Adrenal gland (tissue), 12 donors: ENCODE measurements around the gene LTC4S. TPM values are rescaled to one million over a fixed set of nuclear protein-coding genes. Genes with fewer than 3 reads are reported as not detected.

Source experiments
- DNase-seq, 7 donors: peaks; one replicate each; pipeline ENCODE4 v3.0.0-alpha.2; 2019 to 2020
- H3K27ac ChIP-seq, 5 donors: fragments of 200-600 bp; sonication (generic) in 4 of 5; 1 replicate in 3 of 5; 2 replicates in 2 of 5; pipeline versions ENCODE4 v1.5.1 to v1.8.0; 2016 to 2020; ENCODE audit warnings: mild to moderate bottlenecking in 1 of 5
- H3K27me3 ChIP-seq: fragments of 200-600 bp; 2 replicates; pipeline ENCODE4 v1.8.0; 2021
- H3K36me3 ChIP-seq, 2 donors: fragments of 200-600 bp; replicated peaks in 1 of 2; 1 replicate in 1 of 2; 2 replicates in 1 of 2; pipeline versions ENCODE4 v1.5.1 to v1.8.0; 2018 to 2022
- H3K4me1 ChIP-seq, 2 donors: fragments of 200-600 bp; replicated peaks in 1 of 2; 1 replicate in 1 of 2; 2 replicates in 1 of 2; pipeline versions ENCODE4 v1.5.1 to v1.8.0; 2018 to 2021
- H3K4me3 ChIP-seq, 4 donors: fragments of 200-600 bp; sonication (generic) in 3 of 4; one replicate each; pipeline ENCODE4 v1.5.1; 2016 to 2018
- H3K9me3 ChIP-seq, 3 donors: fragments of 200-600 bp; sonication (generic) in 1 of 3; replicated peaks in 1 of 3; 1 replicate in 2 of 3; 2 replicates in 1 of 3; pipeline versions ENCODE4 v1.5.1 to v1.8.0; 2016 to 2021
- POLR2A ChIP-seq, 2 donors: fragments of 450-650 bp; IDR thresholded peaks; one replicate each; pipeline ENCODE4 v1.6.1; 2017; ENCODE audit warnings: antibody characterized with exemption in 2 of 2, mild to moderate bottlenecking in 2 of 2, moderate library complexity in 1 of 2
- WGBS, 4 donors: extraction: QIAGEN DNeasy Blood & Tissue Kit in 2 of 4; methylation state at CpG; one replicate each; pipeline versions ENCODE4 v1.1.5 to v1.1.7; 2013 to 2017; 5-methylcytosine and 5-hydroxymethylcytosine counted together
- intact Hi-C, 2 donors: fragments of 100-400 bp; cut with DNase I; formaldehyde crosslinking; loops; one replicate each; pipeline versions ENCODE4 v1.14.1 to v1.15.0; 2022 to 2023
- polyA plus RNA-seq, 3 donors: library from polyadenylated mRNA; stranded (reverse); fragments of 200-250 nt in 2 of 3; fragments of 350-450 nt in 1 of 3; fragmentation: Illumina TruSeq in 1 of 3; extraction: RNeasy Lipid Tissue Mini Kit (QIAGEN cat#74804) in 1 of 3; gene quantifications; one replicate each; pipeline ENCODE4 v1.2.3, GENCODE V29; 2013 to 2014
- total RNA-seq, 9 donors: library from RNA; depleted of rRNA in 4 of 9; stranded (reverse); fragments of >200 nt in 4 of 9; fragments of 120-200 nt in 1 of 9; fragmentation: NEBNext Ultra II Directional in 1 of 9; extraction: Animal tissue kit (Norgen Biotek cat#: 25700) in 1 of 9; gene quantifications; one replicate each; pipeline versions ENCODE4 v1.1.0 to v1.2.4, GENCODE V29; 2013 to 2023
- TF ChIP-seq, protein P1 (sequence below), 6 experiments: fragments of 450-650 bp in 4 of 6; fragments of 200-600 bp in 2 of 6; sonication (generic) in 1 of 6; IDR thresholded peaks; 1 replicate in 5 of 6; 2 replicates in 1 of 6; pipeline versions ENCODE4 v1.5.1 to v1.8.0; 2016 to 2021; ENCODE audit warnings: antibody characterized with exemption in 6 of 6, mild to moderate bottlenecking in 2 of 6, moderate library complexity in 1 of 6
- donor health status: healthy with polysubstance abuse.
- donor health status: Bipolar disorder and iron deficiency.
- donor health status: DM: yes; HTN: yes; CAD: no.
- donor health status: DM: no; HTN: no; CAD: no.
- donor health status: DM: no; HTN: no; CAD: no.
- donor health status: DM: yes; HTN: yes; CAD: no.

The LTC4S gene
- total and polyA plus RNA-seq, 12 donors: 4.8 to 205 (median 24.1) TPM; not detected in 1

GRCh38 chr5:179836225-179837019 lies 42.6 kb downstream of the LTC4S start:
- WGBS, 4 donors: 59 to 79% (median 64%) methylated on average over 12 to 19 of the region's 19 CpGs
- Histone ChIP-seq H3K27me3 (no peaks in the 10 kb centered on the region), H3K4me3 (no peak overlapping the region), H3K9me3 (no peaks in the 10 kb centered on the region), H3K27ac (peak overlapping the region; percentile 23 to 84 (median 55)), H3K4me1 (peaks cover 12 to 50% of the 10 kb centered on the region in 2 donors), H3K36me3 (peaks cover 0 to 75% of the 10 kb centered on the region in 2 donors)
- peak; percentile 61 to 81 (median 76) for DNase-seq
- no peak for TF ChIP-seq POLR2A (IDR thresholded peaks at IDR 0.05)
- TF ChIP-seq, protein P1, sequence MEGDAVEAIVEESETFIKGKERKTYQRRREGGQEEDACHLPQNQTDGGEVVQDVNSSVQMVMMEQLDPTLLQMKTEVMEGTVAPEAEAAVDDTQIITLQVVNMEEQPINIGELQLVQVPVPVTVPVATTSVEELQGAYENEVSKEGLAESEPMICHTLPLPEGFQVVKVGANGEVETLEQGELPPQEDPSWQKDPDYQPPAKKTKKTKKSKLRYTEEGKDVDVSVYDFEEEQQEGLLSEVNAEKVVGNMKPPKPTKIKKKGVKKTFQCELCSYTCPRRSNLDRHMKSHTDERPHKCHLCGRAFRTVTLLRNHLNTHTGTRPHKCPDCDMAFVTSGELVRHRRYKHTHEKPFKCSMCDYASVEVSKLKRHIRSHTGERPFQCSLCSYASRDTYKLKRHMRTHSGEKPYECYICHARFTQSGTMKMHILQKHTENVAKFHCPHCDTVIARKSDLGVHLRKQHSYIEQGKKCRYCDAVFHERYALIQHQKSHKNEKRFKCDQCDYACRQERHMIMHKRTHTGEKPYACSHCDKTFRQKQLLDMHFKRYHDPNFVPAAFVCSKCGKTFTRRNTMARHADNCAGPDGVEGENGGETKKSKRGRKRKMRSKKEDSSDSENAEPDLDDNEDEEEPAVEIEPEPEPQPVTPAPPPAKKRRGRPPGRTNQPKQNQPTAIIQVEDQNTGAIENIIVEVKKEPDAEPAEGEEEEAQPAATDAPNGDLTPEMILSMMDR (IDR thresholded peaks at IDR 0.05): peak in 1 of 6 experiments; percentile 2
- intact Hi-C loops: loop anchor here in 1 of 2 donors (2.0 kb wide), 1 partner anchor 16 kb away; no protein-coding TSS in a partner anchor

DNA sequence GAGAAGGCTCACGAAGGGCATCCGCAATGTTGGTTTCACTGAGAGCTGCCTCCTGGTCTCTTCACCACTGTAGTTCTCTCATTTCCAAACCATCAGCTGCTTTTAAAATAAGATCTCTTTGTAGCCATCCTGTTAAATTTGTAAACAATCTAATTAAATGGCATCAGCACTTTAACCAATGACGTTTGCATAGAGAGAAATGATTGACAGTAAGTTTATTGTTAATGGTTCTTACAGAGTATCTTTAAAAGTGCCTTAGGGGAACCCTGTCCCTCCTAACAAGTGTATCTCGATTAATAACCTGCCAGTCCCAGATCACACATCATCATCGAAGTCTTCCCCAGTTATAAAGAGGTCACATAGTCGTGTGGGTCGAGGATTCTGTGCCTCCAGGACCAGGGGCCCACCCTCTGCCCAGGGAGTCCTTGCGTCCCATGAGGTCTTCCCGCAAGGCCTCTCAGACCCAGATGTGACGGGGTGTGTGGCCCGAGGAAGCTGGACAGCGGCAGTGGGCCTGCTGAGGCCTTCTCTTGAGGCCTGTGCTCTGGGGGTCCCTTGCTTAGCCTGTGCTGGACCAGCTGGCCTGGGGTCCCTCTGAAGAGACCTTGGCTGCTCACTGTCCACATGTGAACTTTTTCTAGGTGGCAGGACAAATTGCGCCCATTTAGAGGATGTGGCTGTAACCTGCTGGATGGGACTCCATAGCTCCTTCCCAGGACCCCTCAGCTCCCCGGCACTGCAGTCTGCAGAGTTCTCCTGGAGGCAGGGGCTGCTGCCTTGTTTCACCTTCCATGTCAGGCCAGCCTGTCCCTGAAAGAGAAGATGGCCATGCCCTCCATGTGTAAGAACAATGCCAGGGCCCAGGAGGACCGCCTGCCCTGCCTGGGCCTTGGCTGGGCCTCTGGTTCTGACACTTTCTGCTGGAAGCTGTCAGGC lies 43.6 kb downstream of the LTC4S start:
- H3K27me3 ChIP-seq: no peaks in the 10 kb centered on the region
- TF ChIP-seq, protein P1 (IDR thresholded peaks at IDR 0.05): no peak
- no peak for TF ChIP-seq POLR2A (IDR thresholded peaks at IDR 0.05)
- H3K4me1 ChIP-seq: peaks cover 9 to 43% of the 10 kb centered on the region in 2 donors
- no peak overlapping the region for H3K4me3 ChIP-seq
- H3K27ac ChIP-seq: peak overlapping the region; percentile 23 to 84 (median 55)
- 62 to 65% (median 64%) methylated on average over 12 to 15 of the region's 15 CpGs for WGBS, 4 donors
- DNase-seq: peak in 2 of 7 donors; percentile 37 to 57
- H3K36me3 ChIP-seq: peaks cover 0 to 70% of the 10 kb centered on the region in 2 donors
- no peaks in the 10 kb centered on the region for H3K9me3 ChIP-seq
- intact Hi-C loops: loop anchor here in 1 of 2 donors (2.0 kb wide), 1 partner anchor 15 kb away; no protein-coding TSS in a partner anchor

GRCh38 chr5:179839328-179840256 lies 45.8 kb downstream of the LTC4S start:
- H3K36me3 ChIP-seq: peaks cover 0 to 50% of the 10 kb centered on the region in 2 donors
- no peak overlapping the region for H3K4me3 ChIP-seq
- 53 to 63% (median 55%) methylated on average over 9 to 16 of the region's 16 CpGs for WGBS, 4 donors
- H3K4me1 ChIP-seq: peaks cover 8 to 37% of the 10 kb centered on the region in 2 donors
- DNase-seq: peak; percentile 81 to 94 (median 92)
- intact Hi-C loops: no loop called here
- no peaks in the 10 kb centered on the region for H3K9me3 ChIP-seq
- H3K27ac ChIP-seq: peak overlapping the region; percentile 26 to 84 (median 35)
- TF ChIP-seq POLR2A (IDR thresholded peaks at IDR 0.05): peak in 1 of 2 donors; percentile 39
- TF ChIP-seq, protein P1 (IDR thresholded peaks at IDR 0.05): no peak
- H3K27me3 ChIP-seq: no peaks in the 10 kb centered on the region
